GM12874 (cell line): ENCODE measurements around the gene ABR.

Experiments used
- CTCF ChIP-seq: IDR thresholded peaks from 2 replicates; pipeline ENCODE4 v1.5.1; 2011; ENCODE audit warnings: low read depth, mild to moderate bottlenecking, control low read depth, low read length, moderate library complexity; ENCODE audit not compliant: insufficient read depth

Gene ABR

DNA sequence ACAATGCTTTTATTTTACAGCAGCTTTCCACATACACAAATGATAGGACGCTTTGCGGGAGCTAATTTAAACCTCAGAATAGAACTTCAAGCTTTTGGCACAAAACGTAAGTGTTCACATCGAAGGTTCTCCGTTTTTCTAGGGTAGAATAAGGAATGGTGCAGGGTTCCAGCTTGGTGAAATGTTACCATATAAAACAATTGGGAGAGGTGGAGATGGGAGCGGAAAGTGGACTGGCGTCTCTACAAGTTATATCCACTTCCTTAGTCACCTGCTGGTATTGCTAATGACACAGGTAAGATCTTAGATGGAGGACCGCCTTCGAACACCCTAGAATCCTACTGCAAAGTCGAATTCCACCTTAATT lies 198.5 kb downstream of the ABR start:
- TF ChIP-seq CTCF = no peak

- peak; percentile 54 for TF ChIP-seq CTCF
Measured at GRCh38 chr17:980406-981291, 199.1 kb downstream of the ABR start.

- peak; percentile 14; the same call in 1 of the 2 replicates for TF ChIP-seq CTCF
Measured at GRCh38 chr17:979539-980405, 200.0 kb downstream of the ABR start, which contains the start of gene NXN. Gene NXN (minus strand): TSS chr17:979776.

GRCh38 chr17:979212-979538 lies 200.6 kb downstream of the ABR start:
- no peak for TF ChIP-seq CTCF

DNA sequence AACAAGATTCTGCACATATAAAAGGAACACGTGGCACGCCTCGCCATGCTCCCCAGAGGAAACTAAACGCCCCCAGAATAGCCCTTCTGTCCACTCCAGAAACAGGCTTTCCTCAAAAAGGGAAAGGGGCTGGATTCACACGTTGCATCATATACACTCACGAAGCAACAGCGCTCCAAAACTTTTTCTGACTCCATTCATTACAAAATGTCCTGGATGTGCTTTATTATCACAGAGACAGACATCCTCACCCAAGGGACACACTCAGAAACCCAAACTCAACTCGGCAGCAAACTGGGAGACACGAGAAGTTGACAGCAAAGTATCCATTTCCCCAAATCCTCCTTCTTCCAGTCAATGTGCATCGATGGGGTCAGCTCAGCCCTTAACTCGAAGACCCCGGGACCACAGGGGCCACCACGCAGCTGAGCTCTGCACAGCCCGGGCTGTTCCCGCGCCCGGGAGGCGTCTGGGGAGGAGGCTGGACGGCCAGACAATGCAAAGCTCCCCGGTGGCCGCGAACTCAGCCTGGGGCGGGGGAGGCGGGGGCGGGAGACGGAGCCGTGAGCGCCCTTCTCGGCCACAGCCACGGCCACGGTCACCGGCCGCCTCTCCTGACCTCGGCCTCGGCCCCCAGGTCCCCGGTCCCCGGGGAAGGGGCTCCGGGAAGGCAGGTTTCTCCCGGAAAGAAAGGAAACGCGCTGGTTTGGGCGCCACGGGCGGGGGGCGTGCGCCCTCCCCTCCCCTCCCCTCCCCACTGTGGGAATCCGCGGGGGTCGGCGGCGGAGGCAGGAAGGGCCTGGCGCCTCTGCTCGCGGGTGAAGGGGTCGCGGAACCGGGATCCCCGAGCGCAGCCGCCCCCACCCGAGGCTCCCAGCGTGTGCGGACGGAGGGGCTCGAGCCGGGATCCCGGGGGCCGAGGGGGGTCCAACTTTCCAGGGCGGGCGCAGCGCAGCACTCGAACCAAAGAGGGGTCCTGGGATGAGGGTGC lies 201.4 kb downstream of the ABR start:
- TF ChIP-seq CTCF = no peak

GRCh38 chr17:977166-977565 lies 202.6 kb downstream of the ABR start:
- TF ChIP-seq CTCF = no peak
